Adrenal gland (tissue), 12 donors: ENCODE measurements around the gene ZNF600. TPM values are rescaled to one million over a fixed set of nuclear protein-coding genes. Genes with fewer than 3 reads are reported as not detected.
"Not testable (repeated sequence)": the region's sequence is repeated elsewhere in the genome, so short reads cannot be mapped to it uniquely, and the experiment has no call there.

Experiments
- DNase-seq, 7 donors: peaks; one replicate each; pipeline ENCODE4 v3.0.0-alpha.2; 2019 to 2020
- H3K27ac ChIP-seq, 5 donors: fragments of 200-600 bp; sonication (generic) in 4 of 5; 1 replicate in 3 of 5; 2 replicates in 2 of 5; pipeline versions ENCODE4 v1.5.1 to v1.8.0; 2016 to 2020; ENCODE audit warnings: mild to moderate bottlenecking in 1 of 5
- H3K27me3 ChIP-seq: fragments of 200-600 bp; 2 replicates; pipeline ENCODE4 v1.8.0; 2021
- H3K36me3 ChIP-seq, 2 donors: fragments of 200-600 bp; replicated peaks in 1 of 2; 1 replicate in 1 of 2; 2 replicates in 1 of 2; pipeline versions ENCODE4 v1.5.1 to v1.8.0; 2018 to 2022
- H3K4me1 ChIP-seq, 2 donors: fragments of 200-600 bp; replicated peaks in 1 of 2; 1 replicate in 1 of 2; 2 replicates in 1 of 2; pipeline versions ENCODE4 v1.5.1 to v1.8.0; 2018 to 2021
- H3K4me3 ChIP-seq, 4 donors: fragments of 200-600 bp; sonication (generic) in 3 of 4; one replicate each; pipeline ENCODE4 v1.5.1; 2016 to 2018
- H3K9me3 ChIP-seq, 3 donors: fragments of 200-600 bp; sonication (generic) in 1 of 3; replicated peaks in 1 of 3; 1 replicate in 2 of 3; 2 replicates in 1 of 3; pipeline versions ENCODE4 v1.5.1 to v1.8.0; 2016 to 2021
- CTCF ChIP-seq, 6 experiments: fragments of 450-650 bp in 4 of 6; fragments of 200-600 bp in 2 of 6; sonication (generic) in 1 of 6; IDR thresholded peaks; 1 replicate in 5 of 6; 2 replicates in 1 of 6; pipeline versions ENCODE4 v1.5.1 to v1.8.0; 2016 to 2021; ENCODE audit warnings: antibody characterized with exemption in 6 of 6, mild to moderate bottlenecking in 2 of 6, moderate library complexity in 1 of 6
- POLR2A ChIP-seq, 2 donors: fragments of 450-650 bp; IDR thresholded peaks; one replicate each; pipeline ENCODE4 v1.6.1; 2017; ENCODE audit warnings: antibody characterized with exemption in 2 of 2, mild to moderate bottlenecking in 2 of 2, moderate library complexity in 1 of 2
- WGBS, 4 donors: extraction: QIAGEN DNeasy Blood & Tissue Kit in 2 of 4; methylation state at CpG; one replicate each; pipeline versions ENCODE4 v1.1.5 to v1.1.7; 2013 to 2017; 5-methylcytosine and 5-hydroxymethylcytosine counted together
- intact Hi-C, 2 donors: fragments of 100-400 bp; cut with DNase I; formaldehyde crosslinking; loops; one replicate each; pipeline versions ENCODE4 v1.14.1 to v1.15.0; 2022 to 2023
- polyA plus RNA-seq, 3 donors: library from polyadenylated mRNA; stranded (reverse); fragments of 200-250 nt in 2 of 3; fragments of 350-450 nt in 1 of 3; fragmentation: Illumina TruSeq in 1 of 3; extraction: RNeasy Lipid Tissue Mini Kit (QIAGEN cat#74804) in 1 of 3; gene quantifications; one replicate each; pipeline ENCODE4 v1.2.3, GENCODE V29; 2013 to 2014
- total RNA-seq, 9 donors: library from RNA; depleted of rRNA in 4 of 9; stranded (reverse); fragments of >200 nt in 4 of 9; fragments of 120-200 nt in 1 of 9; fragmentation: NEBNext Ultra II Directional in 1 of 9; extraction: Animal tissue kit (Norgen Biotek cat#: 25700) in 1 of 9; gene quantifications; one replicate each; pipeline versions ENCODE4 v1.1.0 to v1.2.4, GENCODE V29; 2013 to 2023
- donor health status: healthy with polysubstance abuse.
- donor health status: Bipolar disorder and iron deficiency.
- donor health status: DM: yes; HTN: yes; CAD: no.
- donor health status: DM: no; HTN: no; CAD: no.
- donor health status: DM: no; HTN: no; CAD: no.
- donor health status: DM: yes; HTN: yes; CAD: no.

Gene ZNF600
- total and polyA plus RNA-seq, 12 donors = 0.42 to 17.7 (median 5.7) TPM

DNA sequence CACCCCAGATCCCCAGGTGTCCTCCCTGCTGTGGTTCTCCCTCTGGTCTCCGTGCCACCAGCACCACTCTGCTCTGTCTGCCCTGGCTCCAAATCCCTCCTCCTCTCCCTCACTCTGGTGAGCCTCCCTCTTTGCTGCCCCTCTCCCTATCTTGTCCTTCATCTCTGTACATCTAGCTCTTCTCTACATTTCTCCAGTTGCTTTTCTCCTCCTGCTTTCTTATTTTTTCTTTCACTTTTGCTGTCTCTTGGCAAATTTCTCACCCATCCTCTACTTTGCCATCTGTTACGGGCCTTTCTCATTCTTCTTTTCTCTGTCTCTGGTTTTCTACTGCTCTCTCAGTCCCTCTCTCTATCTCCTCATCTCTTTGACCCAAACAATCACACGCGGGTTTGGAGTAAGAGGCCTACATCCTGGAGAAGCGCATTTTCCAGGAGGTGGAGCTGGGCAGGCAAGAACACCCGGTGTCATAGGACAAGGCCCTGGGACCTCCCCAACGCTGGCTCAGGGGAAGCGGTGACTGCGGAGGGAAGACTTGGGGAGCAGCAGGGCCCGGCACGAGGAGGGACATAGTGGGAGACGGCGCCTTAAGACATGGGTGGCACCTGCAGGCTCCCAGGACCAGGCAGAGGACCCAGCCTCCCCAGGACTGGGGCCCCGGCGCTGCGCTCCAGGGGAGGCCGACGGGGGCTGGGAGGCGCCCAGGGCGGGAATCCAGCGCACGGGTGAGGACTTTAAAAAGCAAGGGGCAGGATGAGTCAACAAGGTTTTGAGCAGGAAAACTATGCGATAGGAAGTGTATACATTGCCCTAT is 61.7 kb downstream of the ZNF600 start:
- WGBS, 4 donors = 93 to 96% (median 95%) methylated on average over 23 of the region's 23 CpGs
- peaks cover 0 to 10% of the 10 kb centered on the region in 2 donors for H3K36me3 ChIP-seq

GRCh38 chr19:52723907-52724598 is 62.5 kb downstream of the ZNF600 start:
- H3K27me3 ChIP-seq, H3K9me3 ChIP-seq, DNase-seq, H3K4me1 ChIP-seq, H3K27ac ChIP-seq, H3K4me3 ChIP-seq, intact Hi-C loops: not testable (repeated sequence)
- WGBS, 4 donors = 77 to 78% (median 78%) methylated on average over 9 of the region's 9 CpGs
- peaks cover 0 to 10% of the 10 kb centered on the region in 2 donors for H3K36me3 ChIP-seq

More for the DNA sequence above, 61.7 kb downstream of the ZNF600 start:
- TF ChIP-seq CTCF (IDR thresholded peaks at IDR 0.05) (no peak), POLR2A (IDR thresholded peaks at IDR 0.05) (no peak)
- Histone ChIP-seq H3K4me3 (no peak overlapping the region), H3K27me3 (no peaks in the 10 kb centered on the region), H3K27ac (no peak overlapping the region), H3K4me1 (no peaks in the 10 kb centered on the region), H3K9me3 (no peaks in the 10 kb centered on the region)
- no peak for DNase-seq
- intact Hi-C loops = no loop called here

DNA sequence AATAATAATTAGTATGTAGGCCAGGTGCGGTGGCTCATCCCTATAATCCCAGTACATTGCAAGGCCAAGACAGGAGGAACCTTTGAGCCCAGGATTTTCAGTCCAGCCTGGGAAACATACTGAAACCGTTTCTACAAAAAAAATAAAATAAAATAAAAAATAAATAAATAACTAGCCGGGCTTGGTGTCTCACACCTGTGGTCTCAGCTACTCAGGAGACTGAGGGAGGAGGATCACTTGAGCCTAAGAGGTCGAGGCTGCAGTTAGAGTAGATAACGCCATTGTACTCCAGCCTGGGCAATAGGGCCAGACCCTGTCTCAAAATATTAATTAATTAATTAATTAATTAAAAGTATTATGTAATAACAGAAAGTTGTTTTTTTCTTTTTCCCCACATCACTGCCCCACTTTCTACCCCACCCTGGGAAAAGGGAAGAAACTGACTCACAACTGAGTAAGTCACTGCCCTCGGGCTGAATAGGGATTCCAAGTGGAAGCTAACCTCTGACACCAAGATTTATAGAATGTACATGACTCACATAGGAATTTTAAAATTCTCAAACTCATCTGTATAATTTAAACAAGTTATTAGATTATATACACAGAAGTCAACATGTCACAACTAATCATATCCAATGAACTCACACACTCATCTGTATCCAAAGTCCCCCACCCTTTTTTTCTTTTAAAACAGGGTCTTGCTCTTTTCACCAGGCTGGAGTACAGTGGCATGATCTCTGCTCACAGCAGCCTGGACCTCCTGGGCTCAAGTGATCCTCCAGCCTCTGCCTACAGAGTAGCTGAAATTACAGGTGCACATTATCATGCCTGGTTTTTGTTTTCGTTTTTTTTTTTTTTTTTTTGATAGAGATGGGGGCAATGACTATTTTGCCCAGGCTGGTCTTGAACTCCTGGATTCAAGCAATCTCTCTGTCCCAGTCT is 64.3 kb downstream of the ZNF600 start:
- peaks cover 0 to 5% of the 10 kb centered on the region in 2 donors for H3K36me3 ChIP-seq

DNA sequence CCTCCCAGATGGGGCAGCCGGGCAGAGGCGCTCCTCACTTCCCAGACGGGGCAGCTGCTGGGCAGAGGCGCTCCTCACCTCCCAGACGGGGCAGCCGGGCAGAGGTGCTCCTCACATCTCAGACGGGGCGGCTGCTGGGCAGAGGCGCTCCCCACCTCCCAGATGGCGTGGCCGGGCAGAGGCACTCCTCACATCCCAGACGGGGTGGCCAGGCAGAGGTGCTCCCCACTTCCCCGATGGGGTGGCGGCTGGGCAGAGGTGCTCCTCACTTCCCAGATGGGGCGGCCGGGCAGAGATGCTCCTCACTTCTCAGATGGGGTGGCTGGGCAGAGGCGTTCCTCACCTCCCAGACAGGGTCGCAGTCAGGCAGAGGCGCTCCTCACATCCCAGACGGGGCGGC is 66.0 kb downstream of the ZNF600 start:
- intact Hi-C loops, H3K4me1 ChIP-seq, H3K4me3 ChIP-seq, H3K27ac ChIP-seq, H3K27me3 ChIP-seq, DNase-seq, H3K36me3 ChIP-seq, H3K9me3 ChIP-seq: not testable (repeated sequence)
- 92 to 100% (median 98%) methylated on average over 1 to 21 of the region's 21 CpGs for WGBS, 4 donors

More for the DNA sequence above, 64.3 kb downstream of the ZNF600 start:
- H3K9me3 ChIP-seq = no peaks in the 10 kb centered on the region
- no peak for TF ChIP-seq CTCF (IDR thresholded peaks at IDR 0.05)
- TF ChIP-seq POLR2A (IDR thresholded peaks at IDR 0.05) = no peak
- no peaks in the 10 kb centered on the region for H3K27me3 ChIP-seq
- intact Hi-C loops = no loop called here
- H3K27ac ChIP-seq = no peak overlapping the region
- peak in 1 of 7 donors; percentile 16 for DNase-seq
- no peak overlapping the region for H3K4me3 ChIP-seq
- no peaks in the 10 kb centered on the region for H3K4me1 ChIP-seq
- WGBS, 4 donors = 82 to 88% (median 86%) methylated on average over 7 of the region's 7 CpGs

DNA sequence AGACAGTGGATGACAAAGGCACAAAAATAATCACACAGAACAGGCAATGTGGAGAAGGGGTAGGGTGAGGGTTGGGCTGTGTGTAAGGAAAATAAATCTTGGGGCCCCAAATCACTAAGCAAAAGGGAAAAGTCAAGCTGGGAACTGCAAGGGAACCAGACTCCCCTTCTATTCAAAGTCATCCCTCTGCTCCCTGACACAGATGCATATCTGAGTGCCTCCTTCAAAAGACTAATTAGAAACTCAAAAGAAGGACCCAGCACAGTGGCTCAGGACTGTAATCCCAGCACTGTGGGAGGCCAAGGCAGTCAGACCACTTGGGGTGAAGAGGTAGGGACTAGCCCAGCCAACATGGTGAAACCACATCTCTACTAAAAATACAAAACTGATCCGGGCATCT is 70.1 kb downstream of the ZNF600 start:
- no peak overlapping the region for H3K4me3 ChIP-seq
- no peaks in the 10 kb centered on the region for H3K36me3 ChIP-seq
- no peak for DNase-seq
- no peaks in the 10 kb centered on the region for H3K27me3 ChIP-seq
- no peak overlapping the region for H3K27ac ChIP-seq
- intact Hi-C loops = no loop called here
- no peaks in the 10 kb centered on the region for H3K4me1 ChIP-seq
- TF ChIP-seq POLR2A (IDR thresholded peaks at IDR 0.05) (no peak), CTCF (IDR thresholded peaks at IDR 0.05) (no peak)
- H3K9me3 ChIP-seq = no peaks in the 10 kb centered on the region
- WGBS, 4 donors = 73 to 100% (median 92%) methylated on average over 1 of the region's 1 CpG

DNA sequence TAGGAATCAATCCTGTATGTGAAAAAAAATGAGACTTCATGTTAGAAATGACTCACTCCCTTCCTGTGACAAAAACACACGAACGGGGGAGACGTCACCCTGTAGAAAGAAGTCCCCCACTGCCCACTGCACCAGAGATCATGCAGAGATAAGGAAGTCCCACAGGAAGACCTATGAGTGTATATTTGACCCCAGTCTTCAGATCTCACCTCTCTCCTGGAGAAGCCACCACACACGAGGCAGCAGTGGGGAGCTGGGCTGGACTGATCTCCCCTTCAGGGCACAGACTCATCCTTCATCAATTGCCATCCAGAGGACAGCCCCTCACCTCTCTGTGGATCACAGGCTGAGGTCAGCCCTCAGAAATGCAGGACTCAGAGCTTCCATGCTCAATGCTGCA is 70.7 kb downstream of the ZNF600 start:
- H3K4me1 ChIP-seq, H3K36me3 ChIP-seq, H3K9me3 ChIP-seq, H3K27me3 ChIP-seq, DNase-seq, intact Hi-C loops, H3K27ac ChIP-seq, H3K4me3 ChIP-seq: not testable (repeated sequence)
- 46 to 75% (median 58%) methylated on average over 4 of the region's 4 CpGs for WGBS, 4 donors

GRCh38 chr19:52715330-52715729 is 71.3 kb downstream of the ZNF600 start:
- H3K36me3 ChIP-seq, DNase-seq, intact Hi-C loops: not testable (repeated sequence)

More at GRCh38 chr19:52715330-52715729, 71.3 kb downstream of the ZNF600 start:
- H3K27ac ChIP-seq, H3K4me1 ChIP-seq, H3K9me3 ChIP-seq, H3K4me3 ChIP-seq, H3K27me3 ChIP-seq: not testable (repeated sequence)
- 85 to 93% (median 89%) methylated on average over 5 of the region's 5 CpGs for WGBS, 4 donors
